Activated naive CD4-positive, alpha-beta T cell treated with Interleukin-2 at 50 U/mL for 16 hours (primary cell): ENCODE results near the gene GCC2.
"Not testable (repeated sequence)": the region's sequence is repeated elsewhere in the genome, so short reads cannot be mapped to it uniquely, and the experiment has no call there.

Experiments
- DNase-seq: peaks from one replicate; pipeline ENCODE4 v3.0.0-alpha.2; 2020

GCC2 gene

DNA sequence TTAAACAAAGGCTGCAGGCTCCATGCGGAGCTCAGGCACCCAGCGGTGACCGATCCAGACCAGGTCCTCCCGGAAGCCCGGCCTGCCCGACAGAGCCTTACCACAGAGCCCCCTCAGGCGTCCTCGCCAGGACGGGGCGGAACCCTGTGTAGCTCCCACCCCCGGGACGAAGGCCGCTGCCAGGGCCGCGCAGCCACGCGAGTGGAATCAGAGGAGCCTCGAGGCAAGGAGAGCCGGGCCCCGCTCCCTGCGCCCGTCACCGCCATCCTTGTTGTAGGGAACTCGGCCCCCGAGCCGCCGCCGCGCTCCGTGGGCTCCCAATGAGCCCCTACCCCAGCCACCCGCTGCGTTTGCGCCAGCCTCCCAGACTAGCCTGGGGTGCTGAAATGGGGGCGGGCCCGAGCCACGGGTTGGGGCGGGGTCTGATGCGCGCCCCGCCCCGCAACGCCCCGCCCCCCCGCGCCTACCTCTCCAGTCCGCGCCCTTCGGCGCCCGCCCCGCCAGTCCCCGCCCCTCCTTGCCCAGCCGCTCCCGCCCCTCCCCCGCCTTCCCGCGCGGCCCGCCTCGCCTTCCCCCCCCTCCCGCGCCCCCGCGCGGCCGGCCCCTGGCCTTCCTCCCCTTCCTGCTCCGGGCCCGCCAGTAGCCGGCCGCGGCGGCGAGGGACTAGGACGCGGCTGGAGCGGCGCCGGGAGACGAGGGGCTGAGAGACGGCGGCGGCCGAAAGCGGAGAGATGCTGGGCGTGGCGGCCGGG lies 85.0 kb downstream of the GCC2 start, which contains the start of gene LIMS1:
LIMS1 (plus strand) TSS at position 639 of the 752 bp plus-strand sequence; CDS start at position 732, 93 bp downstream.
- peak; percentile 84 for DNase-seq

- DNase-seq, result peak; percentile 37
These were observed 85.8 kb downstream of the GCC2 start for GRCh38 chr2:108534584-108535356.

GRCh38 chr2:108535357-108535631 lies 86.3 kb downstream of the GCC2 start:
- DNase-seq, result no peak

- DNase-seq, result no peak
These were observed 87.3 kb downstream of the GCC2 start for GRCh38 chr2:108536133-108536780.

DNA sequence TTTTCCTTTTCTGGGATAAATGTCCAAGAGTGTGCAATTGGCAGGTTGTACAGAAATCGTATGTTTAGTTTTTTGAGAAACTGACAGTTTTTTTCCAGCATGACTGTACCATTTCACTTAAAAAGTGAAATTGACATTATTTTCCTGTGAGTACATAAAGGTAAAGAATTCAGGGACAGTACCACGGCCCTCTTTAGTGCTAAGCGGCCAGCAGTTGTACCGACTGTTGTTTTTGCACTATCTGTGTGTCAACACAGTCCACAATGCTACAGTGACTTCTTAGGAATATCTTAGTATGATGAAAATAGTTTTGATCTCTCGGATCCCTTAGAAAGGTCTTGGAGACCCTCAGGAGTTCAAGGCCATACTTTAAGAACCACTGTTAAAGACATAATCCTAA lies 87.9 kb downstream of the GCC2 start:
- DNase-seq, result no peak

GRCh38 chr2:108538000-108538625 lies 89.1 kb downstream of the GCC2 start:
- no peak for DNase-seq

GRCh38 chr2:108541451-108541850 lies 92.4 kb downstream of the GCC2 start:
- no peak for DNase-seq

- no peak for DNase-seq
These were observed 93.1 kb downstream of the GCC2 start for GRCh38 chr2:108542071-108542470.

- DNase-seq, result no peak
These were observed 98.6 kb downstream of the GCC2 start for GRCh38 chr2:108547606-108548005.

- no peak for DNase-seq
These were observed 99.4 kb downstream of the GCC2 start for GRCh38 chr2:108548208-108549003.

- no peak for DNase-seq
These were observed 103.6 kb downstream of the GCC2 start for GRCh38 chr2:108552566-108552965.

DNA sequence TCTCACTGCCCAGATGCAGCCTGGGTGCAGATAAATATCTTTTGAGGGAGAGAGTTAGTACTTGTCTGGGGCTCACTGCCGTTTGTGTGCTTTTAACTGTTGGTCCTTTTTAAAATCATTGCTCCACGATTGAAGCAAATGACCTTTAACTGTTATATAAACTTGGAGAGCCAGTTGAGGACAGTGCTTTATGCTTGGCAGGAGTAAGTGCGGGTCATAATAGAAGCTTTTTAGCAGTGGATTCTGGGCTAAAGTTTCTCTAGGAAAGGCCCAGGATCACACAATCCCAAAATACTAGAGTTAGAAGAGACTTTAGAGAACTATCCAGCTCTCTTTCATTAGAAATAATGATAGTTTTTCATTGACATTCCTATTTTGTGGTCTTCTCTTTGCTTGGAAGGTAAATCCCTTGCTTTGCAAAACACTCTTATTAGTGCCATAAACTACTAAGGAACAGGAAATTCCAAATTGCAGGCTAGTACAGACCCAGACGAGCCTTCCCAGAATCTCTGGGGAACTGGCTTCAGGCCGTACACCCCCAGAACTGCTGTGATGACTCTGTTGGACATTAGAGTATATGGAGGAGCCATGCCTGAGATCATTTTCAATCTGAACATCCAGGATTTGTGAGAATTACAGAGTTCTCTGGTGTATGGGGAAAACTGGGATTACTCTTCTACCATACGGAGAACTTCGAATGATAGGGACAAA lies 104.4 kb downstream of the GCC2 start:
- DNase-seq, result no peak

GRCh38 chr2:108554528-108554927 lies 105.5 kb downstream of the GCC2 start:
- no peak for DNase-seq

GRCh38 chr2:108555572-108555971 lies 106.6 kb downstream of the GCC2 start:
- no peak for DNase-seq

DNA sequence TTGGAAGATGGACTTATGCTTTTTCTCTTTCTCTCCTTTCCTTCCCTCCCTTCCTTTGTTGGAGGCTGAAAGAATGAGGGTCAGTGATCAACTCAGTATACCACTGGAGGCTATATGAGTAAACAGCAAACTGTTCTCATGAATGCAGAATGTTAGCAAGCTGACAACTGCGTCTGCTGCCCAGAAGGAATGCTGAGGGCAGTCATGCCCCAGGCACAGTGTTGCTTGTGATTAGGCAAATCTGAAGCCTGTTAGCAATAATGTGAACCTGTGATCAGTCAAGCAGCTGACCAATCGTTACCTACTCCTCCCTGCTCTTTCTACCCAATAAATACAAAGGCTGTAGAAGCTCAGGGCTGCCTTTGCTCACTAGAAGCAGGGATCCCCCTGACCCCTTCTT lies 107.6 kb downstream of the GCC2 start:
- not testable (repeated sequence) for DNase-seq
